Breast epithelium (tissue), 4 donors: ENCODE measurements around the gene RASGRF2. TPM values are rescaled to one million over a fixed set of nuclear protein-coding genes. Genes with fewer than 3 reads are reported as not detected.

Source experiments
- DNase-seq, 2 donors: peaks; one replicate each; pipeline ENCODE4 v3.0.0-alpha.2; 2019; ENCODE audit warnings: low spot score in 2 of 2
- H3K27ac ChIP-seq, 2 donors: fragments of 200-600 bp; sonication (generic) in 1 of 2; one replicate each; pipeline ENCODE4 v1.5.1; 2016 to 2019; ENCODE audit warnings: mild to moderate bottlenecking in 1 of 2
- H3K27me3 ChIP-seq, 2 donors: fragments of 200-600 bp; sonication (generic) in 1 of 2; one replicate each; pipeline versions ENCODE4 v1.5.1 to v1.6.0; 2017 to 2019; ENCODE audit warnings: control low read depth in 1 of 2, mild to moderate bottlenecking in 1 of 2
- H3K36me3 ChIP-seq: fragments of 200-600 bp; one replicate; pipeline ENCODE4 v1.5.1; 2019
- H3K4me1 ChIP-seq, 2 donors: fragments of 200-600 bp; sonication (generic); one replicate each; pipeline ENCODE4 v1.5.1; 2016 to 2019; ENCODE audit warnings: control low read depth in 1 of 2
- H3K4me3 ChIP-seq, 3 donors: fragments of 200-600 bp; sonication (generic); 1 replicate in 2 of 3; 2 replicates in 1 of 3; pipeline ENCODE4 v1.5.1; 2016 to 2019; ENCODE audit warnings: mild to moderate bottlenecking in 3 of 3, moderate library complexity in 2 of 3
- H3K9me3 ChIP-seq, 2 donors: fragments of 200-600 bp; sonication (generic) in 1 of 2; one replicate each; pipeline ENCODE4 v1.5.1; 2016 to 2019; ENCODE audit warnings: control low read depth in 1 of 2
- POLR2A ChIP-seq: fragments of 450-650 bp; IDR thresholded peaks from one replicate; pipeline ENCODE4 v1.6.1; 2016; ENCODE audit warnings: antibody characterized with exemption, mild to moderate bottlenecking, moderate library complexity
- POLR2AphosphoS5 ChIP-seq, 3 donors: sonication (generic); formaldehyde crosslinking; IDR thresholded peaks; one replicate each; pipeline ENCODE4 v1.6.1; 2017; ENCODE audit warnings: antibody characterized with exemption in 3 of 3
- intact Hi-C: fragments of 100-400 bp; cut with DNase I; formaldehyde crosslinking; loops from one replicate; pipeline ENCODE4 v1.15.1; 2023; ENCODE audit warnings: low total_unique reads
- total RNA-seq, 3 donors: library from RNA; depleted of rRNA; stranded (reverse); fragments of >200 nt; gene quantifications; one replicate each; pipeline ENCODE4 v1.1.0, GENCODE V29; 2016
- TF ChIP-seq, protein P1 (sequence below), 3 donors: fragments of 450-650 bp; IDR thresholded peaks; one replicate each; pipeline ENCODE4 v1.5.1; 2016 to 2017; ENCODE audit warnings: antibody characterized with exemption in 3 of 3, mild to moderate bottlenecking in 3 of 3, moderate library complexity in 3 of 3

RASGRF2 gene
- total RNA-seq, 3 donors from 2014 or later = 6.1 to 15.7 (median 11.1) TPM

- no peak overlapping the region for H3K27ac ChIP-seq
Measured at GRCh38 chr5:81080809-81081460, 120.8 kb downstream of the RASGRF2 start.

GRCh38 chr5:81081461-81081835 is 121.3 kb downstream of the RASGRF2 start:
- Histone ChIP-seq H3K27me3 (no peaks in the 10 kb centered on the region), H3K36me3 (no peaks in the 10 kb centered on the region), H3K27ac (no peak overlapping the region), H3K9me3 (no peaks in the 10 kb centered on the region), H3K4me3 (no peak overlapping the region), H3K4me1 (no peaks in the 10 kb centered on the region)
- intact Hi-C loops = no loop called here
- TF ChIP-seq POLR2A (no peak), POLR2AphosphoS5 (IDR thresholded peaks at IDR 0.05) (no peak)
- TF ChIP-seq, protein P1, sequence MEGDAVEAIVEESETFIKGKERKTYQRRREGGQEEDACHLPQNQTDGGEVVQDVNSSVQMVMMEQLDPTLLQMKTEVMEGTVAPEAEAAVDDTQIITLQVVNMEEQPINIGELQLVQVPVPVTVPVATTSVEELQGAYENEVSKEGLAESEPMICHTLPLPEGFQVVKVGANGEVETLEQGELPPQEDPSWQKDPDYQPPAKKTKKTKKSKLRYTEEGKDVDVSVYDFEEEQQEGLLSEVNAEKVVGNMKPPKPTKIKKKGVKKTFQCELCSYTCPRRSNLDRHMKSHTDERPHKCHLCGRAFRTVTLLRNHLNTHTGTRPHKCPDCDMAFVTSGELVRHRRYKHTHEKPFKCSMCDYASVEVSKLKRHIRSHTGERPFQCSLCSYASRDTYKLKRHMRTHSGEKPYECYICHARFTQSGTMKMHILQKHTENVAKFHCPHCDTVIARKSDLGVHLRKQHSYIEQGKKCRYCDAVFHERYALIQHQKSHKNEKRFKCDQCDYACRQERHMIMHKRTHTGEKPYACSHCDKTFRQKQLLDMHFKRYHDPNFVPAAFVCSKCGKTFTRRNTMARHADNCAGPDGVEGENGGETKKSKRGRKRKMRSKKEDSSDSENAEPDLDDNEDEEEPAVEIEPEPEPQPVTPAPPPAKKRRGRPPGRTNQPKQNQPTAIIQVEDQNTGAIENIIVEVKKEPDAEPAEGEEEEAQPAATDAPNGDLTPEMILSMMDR (IDR thresholded peaks at IDR 0.05) = no peak
- no peak for DNase-seq

More at GRCh38 chr5:81080809-81081460, 120.8 kb downstream of the RASGRF2 start:
- intact Hi-C loops = no loop called here
- no peak for DNase-seq
- no peaks in the 10 kb centered on the region for H3K27me3 ChIP-seq
- no peaks in the 10 kb centered on the region for H3K4me1 ChIP-seq
- H3K36me3 ChIP-seq = no peaks in the 10 kb centered on the region
- TF ChIP-seq, protein P1 (IDR thresholded peaks at IDR 0.05) = no peak
- TF ChIP-seq POLR2A (no peak), POLR2AphosphoS5 (IDR thresholded peaks at IDR 0.05) (no peak)
- H3K9me3 ChIP-seq = no peaks in the 10 kb centered on the region
- no peak overlapping the region for H3K4me3 ChIP-seq

GRCh38 chr5:81086881-81087281 is 126.7 kb downstream of the RASGRF2 start:
- intact Hi-C loops = no loop called here
- TF ChIP-seq, protein P1 (IDR thresholded peaks at IDR 0.05) = no peak
- TF ChIP-seq POLR2A (no peak), POLR2AphosphoS5 (IDR thresholded peaks at IDR 0.05) (no peak)
- no peak for DNase-seq
- H3K27me3 ChIP-seq = no peaks in the 10 kb centered on the region
- H3K27ac ChIP-seq = no peak overlapping the region
- H3K4me3 ChIP-seq = no peak overlapping the region
- no peaks in the 10 kb centered on the region for H3K9me3 ChIP-seq
- H3K36me3 ChIP-seq = no peaks in the 10 kb centered on the region
- no peaks in the 10 kb centered on the region for H3K4me1 ChIP-seq

- DNase-seq = no peak
- intact Hi-C loops = no loop called here
- no peak for TF ChIP-seq POLR2A
- TF ChIP-seq, protein P1 (IDR thresholded peaks at IDR 0.05) = no peak
- no peak for TF ChIP-seq POLR2AphosphoS5 (IDR thresholded peaks at IDR 0.05)
- Histone ChIP-seq H3K9me3 (no peaks in the 10 kb centered on the region), H3K27me3 (no peaks in the 10 kb centered on the region), H3K36me3 (no peaks in the 10 kb centered on the region), H3K4me3 (no peak overlapping the region), H3K27ac (no peak overlapping the region), H3K4me1 (no peaks in the 10 kb centered on the region)
Measured at GRCh38 chr5:81091199-81091598, 131.0 kb downstream of the RASGRF2 start.

DNA sequence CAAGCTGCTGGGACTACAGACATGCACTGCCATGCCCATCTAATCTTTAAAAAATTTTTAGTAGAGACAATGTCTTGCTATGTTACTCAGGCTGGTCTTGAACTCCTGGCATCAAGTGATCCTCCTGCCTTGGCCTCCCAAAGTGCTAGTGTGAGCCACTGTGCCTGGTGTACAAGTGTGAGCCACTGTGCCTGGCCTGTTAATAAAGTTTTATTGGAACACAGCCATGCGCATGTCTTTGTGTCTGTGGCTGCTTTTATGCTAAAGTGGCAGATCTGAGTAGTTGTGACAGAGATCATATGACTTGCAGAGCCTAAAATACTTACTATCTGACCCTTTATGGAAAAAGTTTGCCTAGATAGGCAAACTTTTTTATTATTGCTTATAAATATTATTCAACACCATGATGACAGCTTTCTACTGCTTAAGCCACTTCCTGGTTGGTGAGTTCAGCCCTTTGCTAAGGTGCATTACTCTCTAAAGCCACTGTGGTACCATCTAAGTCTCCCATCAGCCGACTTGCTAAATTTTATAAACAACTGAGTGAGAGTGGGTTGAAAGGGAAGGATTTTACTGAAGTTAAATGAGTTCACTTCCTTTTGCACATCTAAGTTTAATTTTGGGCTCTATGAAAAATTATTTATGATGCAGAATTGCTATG is 133.5 kb downstream of the RASGRF2 start:
- Histone ChIP-seq H3K4me1 (no peaks in the 10 kb centered on the region), H3K27ac (no peak overlapping the region), H3K36me3 (no peaks in the 10 kb centered on the region), H3K9me3 (no peaks in the 10 kb centered on the region), H3K27me3 (no peaks in the 10 kb centered on the region), H3K4me3 (no peak overlapping the region)
- DNase-seq = no peak
- TF ChIP-seq, protein P1 (IDR thresholded peaks at IDR 0.05) = no peak
- no peak for TF ChIP-seq POLR2AphosphoS5 (IDR thresholded peaks at IDR 0.05)
- no peak for TF ChIP-seq POLR2A
- intact Hi-C loops = no loop called here
